HG02973 (cell line): ENCODE results near the gene SLC22A16.

Experiments used
- ATAC-seq: cut with Tn5 transposase; IDR thresholded peaks from one replicate; pipeline ENCODE4 v1.9.1; 2021; ENCODE audit warnings: moderate library complexity; ENCODE audit not compliant: unreplicated experiment

Gene SLC22A16

DNA sequence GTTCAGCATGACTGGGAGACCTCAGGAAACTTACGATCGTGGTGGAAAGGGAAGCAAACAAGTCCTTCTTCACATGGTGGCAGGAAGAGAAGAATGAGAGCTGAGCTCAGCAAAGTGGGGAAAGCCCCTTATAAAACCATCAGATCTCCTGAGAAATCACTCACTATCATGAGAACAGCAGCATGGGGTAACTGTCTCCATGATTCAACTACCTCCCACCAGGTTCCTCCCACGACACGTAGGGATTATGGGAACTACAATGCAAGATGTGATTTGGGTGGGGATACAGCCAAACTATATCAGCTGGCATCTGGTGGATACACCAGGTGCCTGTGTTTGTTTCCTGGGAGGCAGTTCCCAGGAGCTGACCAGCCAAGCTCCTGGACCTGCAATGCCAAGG lies 65.9 kb downstream of the SLC22A16 start:
- ATAC-seq = no peak

DNA sequence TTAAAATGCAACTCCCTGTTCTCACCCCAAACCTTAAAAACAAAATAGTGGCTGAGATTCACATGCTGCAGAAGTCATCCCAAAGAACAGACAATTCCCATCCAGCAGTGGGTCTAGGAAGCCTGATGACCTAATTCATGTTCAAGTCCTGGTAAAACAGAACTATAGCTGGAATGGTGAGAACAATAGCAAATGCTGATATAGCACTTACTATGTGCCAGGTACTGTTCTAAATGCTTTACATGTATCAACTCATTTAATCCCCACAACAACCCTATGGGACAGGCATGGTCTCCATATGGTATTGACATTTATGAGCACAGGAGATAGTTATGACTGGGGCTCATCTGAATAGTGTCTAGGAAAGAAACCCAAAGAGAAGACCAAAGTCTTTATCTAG lies 66.6 kb downstream of the SLC22A16 start:
- no peak for ATAC-seq

DNA sequence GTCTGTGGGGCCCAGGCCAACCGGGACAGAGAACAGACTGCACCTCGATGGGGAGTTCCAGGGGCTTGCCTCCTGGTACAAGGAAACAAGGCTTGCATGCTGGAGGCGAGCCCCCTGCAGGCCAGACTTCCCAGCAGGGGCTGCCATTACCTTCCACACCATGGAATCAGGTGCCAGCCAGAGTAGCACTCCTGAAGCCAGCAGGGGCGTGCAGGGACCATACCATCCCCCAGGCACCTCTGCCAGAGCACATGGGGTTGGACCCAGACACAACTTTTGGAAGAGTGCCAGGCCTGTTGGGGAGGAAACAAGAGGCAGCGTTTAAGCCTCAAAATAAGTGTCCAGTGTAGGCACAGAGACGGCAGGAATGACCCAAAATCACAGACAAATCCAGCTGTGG lies 67.5 kb downstream of the SLC22A16 start:
- ATAC-seq = no peak

DNA sequence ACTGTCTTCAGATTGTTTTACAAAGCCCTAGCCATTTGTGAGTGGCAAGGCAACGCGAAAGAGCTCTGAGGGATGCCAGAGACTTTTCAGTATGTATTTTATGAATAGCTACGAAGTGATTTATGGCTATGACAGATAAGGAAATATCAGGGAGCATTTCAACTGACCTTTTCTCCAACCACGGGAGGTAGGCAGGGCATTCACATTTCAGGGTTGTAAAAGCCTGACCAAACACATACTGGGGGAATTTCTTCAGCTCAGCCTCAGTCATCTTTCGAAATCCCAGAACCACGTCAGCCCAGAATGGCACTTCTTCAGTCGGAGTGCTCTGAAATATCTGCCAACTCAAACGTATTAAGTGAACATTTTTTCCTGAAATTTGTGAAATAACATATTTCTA lies 71.8 kb downstream of the SLC22A16 start:
- ATAC-seq = no peak

DNA sequence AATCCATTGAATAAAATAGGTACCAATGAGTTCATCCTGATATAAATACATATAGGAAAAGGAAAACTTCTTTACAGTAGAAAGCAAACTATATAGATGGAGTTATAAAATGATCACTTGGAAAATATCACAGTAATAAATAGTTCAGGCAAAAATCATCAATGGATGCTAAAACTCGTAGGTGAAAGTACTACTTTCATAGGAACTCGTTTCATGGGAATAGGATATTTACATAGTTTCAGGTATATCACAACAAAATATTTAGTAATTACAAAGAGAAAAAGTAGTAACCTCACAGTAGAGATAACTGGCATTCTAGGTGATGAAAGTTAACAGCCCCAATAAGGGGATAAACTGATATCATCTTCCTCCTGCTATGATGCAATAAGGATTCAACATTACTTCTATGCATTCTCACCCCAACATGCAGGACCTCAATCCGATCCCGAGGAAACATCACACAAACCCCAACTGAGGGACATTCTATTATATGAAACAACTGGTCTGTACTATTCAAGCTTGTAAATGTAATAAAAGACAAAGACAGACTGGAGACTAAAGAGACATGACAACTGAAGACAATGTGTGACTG lies 74.7 kb downstream of the SLC22A16 start:
- no peak for ATAC-seq

DNA sequence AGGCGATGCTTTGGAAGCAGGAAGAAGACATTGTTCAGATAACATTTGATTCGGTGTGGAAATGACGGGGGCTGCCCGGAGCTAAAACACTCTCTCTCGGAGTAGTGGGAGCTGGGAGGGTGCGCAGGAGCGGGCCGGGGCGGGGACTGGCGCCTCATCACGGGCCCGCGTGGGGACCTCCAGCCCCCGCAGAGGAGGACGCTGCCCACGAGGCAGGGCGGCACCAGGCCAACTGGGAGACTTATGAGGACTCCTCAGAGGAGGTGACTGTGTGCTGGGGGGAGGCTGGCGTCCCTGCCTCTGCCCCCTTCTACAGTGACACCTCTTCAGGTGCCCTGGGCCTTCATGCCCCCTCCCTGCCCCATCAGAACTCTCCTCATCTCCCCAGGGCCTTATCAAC lies 76.2 kb downstream of the SLC22A16 start:
- no peak for ATAC-seq

DNA sequence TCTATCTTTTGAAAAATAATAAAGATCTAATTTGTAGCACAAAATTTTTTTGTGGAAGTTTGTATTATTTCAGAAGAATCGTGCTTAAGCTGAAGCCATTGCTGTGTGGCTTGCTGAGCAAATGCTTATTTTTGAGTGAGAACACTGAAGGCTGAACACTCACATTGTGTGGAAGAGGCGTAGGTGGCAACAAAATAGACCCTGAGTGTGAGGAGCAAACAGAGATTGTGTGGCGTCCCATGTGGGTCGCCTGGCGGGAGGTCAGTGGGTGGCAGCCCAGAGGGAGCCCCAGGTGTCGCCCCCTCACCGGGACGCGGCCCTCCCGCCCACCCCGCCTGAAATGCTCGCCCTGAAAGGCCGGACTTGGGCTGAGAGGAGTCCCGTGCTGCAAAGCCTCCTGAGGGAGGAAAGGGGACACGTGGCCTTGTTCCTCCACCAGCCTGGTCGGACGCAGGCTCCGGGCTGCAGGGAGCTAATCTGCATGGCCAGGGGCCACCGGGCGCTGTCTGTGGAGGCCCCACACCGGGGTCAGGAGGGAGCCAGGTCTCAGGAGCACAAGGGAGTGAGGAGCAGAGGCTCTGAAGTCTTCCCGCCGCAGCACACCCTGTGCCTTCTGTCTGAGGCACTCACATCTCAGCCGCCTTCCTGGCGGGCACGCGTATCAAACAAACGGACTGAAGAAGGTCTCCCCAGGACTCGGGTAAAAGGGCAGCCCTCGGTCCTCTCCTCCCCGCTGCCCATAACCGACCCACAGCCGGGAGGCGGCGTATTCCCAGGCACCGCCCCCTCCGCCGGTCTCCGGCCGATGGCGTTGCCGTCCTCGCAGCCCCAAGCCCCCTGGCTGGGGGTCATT lies 77.0 kb downstream of the SLC22A16 start:
- no peak for ATAC-seq

DNA sequence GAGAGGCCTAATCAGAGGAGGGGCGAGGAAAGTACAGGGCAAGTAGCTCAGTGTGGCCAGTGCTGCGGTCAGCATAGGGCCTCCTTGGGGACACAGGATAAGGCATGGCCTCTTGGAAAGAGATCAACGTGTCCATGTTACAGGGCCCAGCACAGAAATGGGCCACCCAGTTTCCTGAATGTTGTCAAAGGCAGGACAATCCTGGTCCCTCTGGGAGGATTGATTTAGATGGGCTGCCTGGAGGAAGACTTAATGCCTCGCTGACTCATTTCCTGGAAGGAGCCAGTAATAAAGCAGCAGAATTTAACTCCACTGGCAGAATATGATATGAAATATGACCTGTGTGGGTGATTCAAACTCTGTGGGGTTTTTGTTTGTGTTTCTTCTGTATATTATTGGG lies 77.6 kb downstream of the SLC22A16 start:
- no peak for ATAC-seq

DNA sequence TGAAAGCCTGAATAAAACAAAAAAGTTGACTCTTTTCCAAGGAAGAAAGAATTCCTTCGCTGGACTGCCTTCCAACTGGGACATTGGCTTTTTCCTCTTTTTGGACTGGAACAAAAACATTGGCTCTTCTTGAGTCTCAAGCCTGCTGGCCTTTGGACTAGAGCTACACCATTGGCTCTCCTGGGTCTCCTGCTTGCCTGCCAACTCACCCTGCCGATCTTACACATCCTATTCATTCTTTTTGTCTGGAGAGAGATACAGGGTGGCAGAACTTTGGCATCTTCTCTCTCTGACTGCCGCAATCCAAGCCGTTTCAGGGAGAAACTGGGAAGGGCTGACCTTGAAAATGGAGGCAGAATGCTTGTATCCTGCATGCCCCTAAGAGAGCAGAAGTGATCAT lies 81.2 kb downstream of the SLC22A16 start:
- no peak for ATAC-seq

DNA sequence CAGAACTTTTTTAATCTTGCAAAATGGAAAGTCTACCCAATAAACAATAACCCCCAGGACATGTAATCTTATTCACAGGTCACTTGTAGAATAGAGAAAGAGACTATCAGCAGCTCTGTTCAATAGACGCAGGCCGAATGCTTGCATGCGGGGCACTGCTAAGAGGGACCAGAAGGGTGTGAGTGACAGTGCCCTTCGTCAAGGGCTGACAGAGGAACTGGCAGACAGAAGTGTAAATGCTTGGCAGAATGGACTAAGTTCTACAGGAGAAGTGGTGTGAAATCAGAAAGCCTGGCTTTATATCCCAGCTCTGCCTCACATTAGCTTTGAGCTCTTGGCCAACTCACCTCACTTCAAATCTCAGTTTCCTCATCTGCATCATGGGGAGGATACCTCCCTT lies 82.0 kb downstream of the SLC22A16 start:
- no peak for ATAC-seq

DNA sequence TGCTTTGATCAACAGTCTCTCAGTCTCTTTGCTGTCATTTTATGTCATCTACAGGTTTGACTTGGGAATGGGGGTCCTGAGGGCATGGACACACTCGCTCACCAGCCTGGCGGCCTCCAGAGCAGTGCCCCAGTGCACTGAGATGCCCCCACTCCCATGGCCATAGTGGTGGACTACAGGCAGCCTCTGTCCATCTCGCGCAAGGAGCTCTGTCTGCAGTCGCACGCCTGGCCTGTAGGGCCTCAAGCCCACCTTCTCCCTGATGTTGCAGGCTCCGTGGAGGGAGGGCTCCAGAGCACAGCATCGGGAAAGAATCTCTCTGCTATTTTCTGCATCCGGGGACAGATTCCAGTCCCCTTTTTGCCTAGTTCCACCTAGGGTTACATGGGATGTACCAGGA lies 83.7 kb downstream of the SLC22A16 start:
- ATAC-seq = no peak

DNA sequence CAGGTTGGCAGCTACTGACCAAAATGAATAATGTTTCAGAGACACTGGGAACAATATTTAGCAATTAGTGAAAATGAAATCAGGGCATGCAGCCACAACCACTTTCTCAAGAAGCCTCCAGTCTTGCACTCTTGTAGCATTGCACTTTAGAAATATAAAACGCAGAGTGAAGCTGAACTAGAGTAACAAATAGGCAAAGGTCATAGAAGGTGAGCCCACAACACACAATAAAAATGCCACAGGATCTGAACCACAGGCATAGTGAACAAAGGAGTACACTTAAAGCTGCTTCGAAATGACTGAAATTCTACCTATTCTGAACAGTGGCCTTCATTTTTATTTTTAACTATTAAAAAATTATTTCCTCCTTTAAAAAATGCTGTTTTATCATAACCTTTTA lies 86.0 kb downstream of the SLC22A16 start:
- no peak for ATAC-seq

DNA sequence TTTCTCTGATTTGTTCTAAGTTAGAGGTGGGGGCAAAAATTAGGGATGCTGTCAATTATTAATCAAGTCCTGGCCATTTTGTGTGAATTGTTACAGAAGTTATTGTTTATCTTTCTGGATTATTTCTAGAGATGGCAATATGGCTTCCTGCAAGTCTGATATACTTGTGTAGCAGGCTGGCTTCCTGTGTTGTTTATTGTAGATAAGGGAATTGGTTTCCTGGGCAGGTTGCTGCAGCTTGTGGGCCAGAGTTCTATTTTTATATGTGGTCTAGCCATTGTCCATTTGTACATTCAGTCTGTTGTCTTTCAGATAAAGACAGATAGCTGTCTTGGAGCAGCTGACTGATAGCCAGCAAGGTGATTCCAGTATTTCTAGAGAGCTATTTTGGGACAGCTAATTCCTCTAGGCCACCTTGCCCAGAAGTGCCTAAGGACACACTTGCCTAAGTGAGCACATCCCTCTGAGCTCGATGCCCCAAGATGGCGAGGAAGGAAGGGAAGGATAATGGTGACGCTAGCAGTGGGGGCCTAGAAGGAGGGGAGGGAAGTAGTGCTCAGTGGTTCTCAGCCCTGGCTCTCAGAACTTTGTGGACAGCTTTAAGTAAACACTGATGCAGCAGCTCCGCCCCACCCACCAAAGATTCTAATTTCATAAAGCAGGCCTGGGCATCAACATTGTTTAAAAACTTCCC lies 86.6 kb downstream of the SLC22A16 start:
- ATAC-seq = no peak

DNA sequence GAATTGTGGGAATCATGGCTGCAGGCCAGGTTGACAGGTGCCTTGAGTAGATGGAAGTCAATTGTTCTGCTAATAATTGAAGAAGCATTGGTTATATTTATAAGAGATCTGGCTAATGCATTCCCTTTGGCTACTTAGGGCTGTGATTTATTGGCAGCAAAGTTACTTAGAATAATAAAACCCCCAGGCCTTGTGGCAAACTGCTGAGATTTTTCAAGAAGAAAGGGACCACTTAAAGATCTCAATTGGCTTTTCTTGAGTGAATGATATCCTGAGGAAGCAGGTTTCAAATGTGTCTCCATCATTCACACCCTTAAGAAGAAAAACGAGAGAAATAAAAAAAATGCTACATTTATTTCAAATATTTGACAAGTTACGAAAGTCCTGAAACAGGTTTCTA lies 88.4 kb downstream of the SLC22A16 start:
- ATAC-seq = no peak

DNA sequence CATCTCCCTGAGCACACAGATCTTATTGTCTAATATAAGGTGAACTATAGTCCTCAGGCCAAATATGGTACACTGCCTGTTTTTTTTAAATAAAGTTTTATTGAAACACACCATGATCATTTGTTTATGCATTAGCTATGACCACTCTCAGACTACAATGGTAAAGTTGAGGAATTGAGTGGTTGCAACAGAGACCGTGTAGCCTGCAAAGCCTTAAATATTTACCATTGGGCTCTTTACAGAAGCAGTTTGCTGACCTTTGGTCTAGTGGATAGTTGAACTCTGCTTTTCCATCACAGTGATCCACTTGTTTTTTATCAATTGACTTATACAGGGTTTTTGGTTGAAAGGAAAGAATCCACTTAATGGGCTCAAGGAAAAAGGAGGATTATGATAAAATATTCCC lies 91.0 kb downstream of the SLC22A16 start:
- ATAC-seq = no peak

DNA sequence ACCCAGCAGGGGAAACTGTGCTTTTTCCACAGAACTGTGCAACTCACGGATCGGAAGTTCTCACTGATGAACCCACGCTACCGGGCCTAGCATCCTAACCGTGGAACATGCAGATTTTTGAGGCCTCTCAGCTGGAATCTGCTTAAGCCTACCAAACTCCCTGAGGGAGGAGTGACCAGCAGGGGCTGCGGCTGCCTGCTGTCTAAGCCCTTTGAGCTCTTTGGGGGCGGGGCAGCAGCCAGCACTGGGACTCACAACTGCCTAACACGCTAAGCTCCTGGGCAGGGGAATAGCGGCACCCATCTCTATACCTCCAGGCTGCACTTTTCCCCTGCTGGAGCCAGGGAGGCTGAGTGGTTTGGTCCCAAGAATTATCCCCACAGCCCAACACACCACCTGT lies 97.9 kb downstream of the SLC22A16 start:
- ATAC-seq = no peak
